Measurements from ENCODE around the gene SAMD7.

GRCh38 chr3:169914321-169914720 is 2.9 kb downstream of the SAMD7 start:
- TF ChIP-seq, protein P1, sequence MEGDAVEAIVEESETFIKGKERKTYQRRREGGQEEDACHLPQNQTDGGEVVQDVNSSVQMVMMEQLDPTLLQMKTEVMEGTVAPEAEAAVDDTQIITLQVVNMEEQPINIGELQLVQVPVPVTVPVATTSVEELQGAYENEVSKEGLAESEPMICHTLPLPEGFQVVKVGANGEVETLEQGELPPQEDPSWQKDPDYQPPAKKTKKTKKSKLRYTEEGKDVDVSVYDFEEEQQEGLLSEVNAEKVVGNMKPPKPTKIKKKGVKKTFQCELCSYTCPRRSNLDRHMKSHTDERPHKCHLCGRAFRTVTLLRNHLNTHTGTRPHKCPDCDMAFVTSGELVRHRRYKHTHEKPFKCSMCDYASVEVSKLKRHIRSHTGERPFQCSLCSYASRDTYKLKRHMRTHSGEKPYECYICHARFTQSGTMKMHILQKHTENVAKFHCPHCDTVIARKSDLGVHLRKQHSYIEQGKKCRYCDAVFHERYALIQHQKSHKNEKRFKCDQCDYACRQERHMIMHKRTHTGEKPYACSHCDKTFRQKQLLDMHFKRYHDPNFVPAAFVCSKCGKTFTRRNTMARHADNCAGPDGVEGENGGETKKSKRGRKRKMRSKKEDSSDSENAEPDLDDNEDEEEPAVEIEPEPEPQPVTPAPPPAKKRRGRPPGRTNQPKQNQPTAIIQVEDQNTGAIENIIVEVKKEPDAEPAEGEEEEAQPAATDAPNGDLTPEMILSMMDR (conservative IDR thresholded peaks at IDR 0.05; ENCODE audit: low read length) = no peak
- no peak for TF ChIP-seq EZH2phosphoT487 (IDR thresholded peaks at IDR 0.05; ENCODE audit: borderline replicate concordance, low read depth, low read length)

Data from OCI-LY7 (cell line).